ENCODE data around the gene PLCB3. TPM values are rescaled to one million over a fixed set of nuclear protein-coding genes. Genes with fewer than 3 reads are reported as not detected.

PLCB3 gene
- total RNA-seq, 1 donor from 2014 or later, result 48.7 TPM

DNA sequence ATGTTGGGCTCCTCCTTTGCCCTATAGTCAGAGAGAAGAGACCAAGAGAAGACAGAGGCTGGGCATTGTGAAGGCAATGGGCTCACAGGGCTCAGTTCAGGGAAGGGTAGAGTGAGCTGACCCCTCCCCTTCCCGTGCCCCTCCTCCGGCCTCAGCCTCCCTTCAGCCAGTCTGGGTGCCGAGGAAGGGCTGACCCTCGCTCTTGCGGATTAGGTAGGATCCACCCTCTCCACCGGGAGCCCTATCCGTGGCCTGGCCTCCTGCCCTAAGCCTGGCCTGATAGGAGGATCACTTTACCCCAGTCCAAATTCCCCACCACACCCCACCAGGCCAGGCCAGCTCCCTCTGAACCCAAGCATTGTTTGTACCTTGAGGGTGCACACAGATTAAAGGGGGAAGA, 2.8 kb upstream of the PLCB3 start:
- H3K4me1 ChIP-seq (ENCODE audit: insufficient read depth, low read length), result peaks cover 33% of the 10 kb centered on the region
- H3K79me2 ChIP-seq (ENCODE audit: insufficient read depth, low read length), result peaks cover 49% of the 10 kb centered on the region
- H3K36me3 Mint-ChIP-seq (ENCODE audit: low read depth, unreplicated experiment), result peaks cover 5% of the 10 kb centered on the region
- no peak overlapping the region for H3K4me2 ChIP-seq (ENCODE audit: low read length)
- H3K27ac Mint-ChIP-seq (ENCODE audit: unreplicated experiment), result no peak overlapping the region
- DNase-seq (ENCODE audit: low read depth), result no peak
- H3K27ac ChIP-seq (ENCODE audit: low read depth, low read length), result no peak overlapping the region
- H4K20me1 ChIP-seq (ENCODE audit: insufficient read depth, low read length), result peaks cover 32% of the 10 kb centered on the region
- no peak for FAIRE-seq
- H3K4me1 Mint-ChIP-seq (ENCODE audit: low read depth, unreplicated experiment), result peaks cover 13% of the 10 kb centered on the region
- H3K9me3 Mint-ChIP-seq (ENCODE audit: unreplicated experiment), result no peaks in the 10 kb centered on the region
- H3K9ac ChIP-seq (ENCODE audit: low read length), result no peak overlapping the region
- peak overlapping the region; percentile 85 for H3K4me3 Mint-ChIP-seq (ENCODE audit: unreplicated experiment)
- no peak overlapping the region for H2AFZ ChIP-seq (ENCODE audit: low read depth, low read length)
- no peaks in the 10 kb centered on the region for H3K27me3 ChIP-seq (ENCODE audit: insufficient read depth, low read length)
- no peaks in the 10 kb centered on the region for H3K27me3 Mint-ChIP-seq (ENCODE audit: low read depth, unreplicated experiment)
- H3K36me3 ChIP-seq (ENCODE audit: insufficient read depth, low read length), result peaks cover under 1% of the 10 kb centered on the region
- no peaks in the 10 kb centered on the region for H3K9me3 ChIP-seq (ENCODE audit: insufficient read depth, low read depth, low read length)
- no peak for TF ChIP-seq EZH2 (IDR thresholded peaks at IDR 0.05; ENCODE audit: insufficient read depth, low read length)
- TF ChIP-seq, protein P1, sequence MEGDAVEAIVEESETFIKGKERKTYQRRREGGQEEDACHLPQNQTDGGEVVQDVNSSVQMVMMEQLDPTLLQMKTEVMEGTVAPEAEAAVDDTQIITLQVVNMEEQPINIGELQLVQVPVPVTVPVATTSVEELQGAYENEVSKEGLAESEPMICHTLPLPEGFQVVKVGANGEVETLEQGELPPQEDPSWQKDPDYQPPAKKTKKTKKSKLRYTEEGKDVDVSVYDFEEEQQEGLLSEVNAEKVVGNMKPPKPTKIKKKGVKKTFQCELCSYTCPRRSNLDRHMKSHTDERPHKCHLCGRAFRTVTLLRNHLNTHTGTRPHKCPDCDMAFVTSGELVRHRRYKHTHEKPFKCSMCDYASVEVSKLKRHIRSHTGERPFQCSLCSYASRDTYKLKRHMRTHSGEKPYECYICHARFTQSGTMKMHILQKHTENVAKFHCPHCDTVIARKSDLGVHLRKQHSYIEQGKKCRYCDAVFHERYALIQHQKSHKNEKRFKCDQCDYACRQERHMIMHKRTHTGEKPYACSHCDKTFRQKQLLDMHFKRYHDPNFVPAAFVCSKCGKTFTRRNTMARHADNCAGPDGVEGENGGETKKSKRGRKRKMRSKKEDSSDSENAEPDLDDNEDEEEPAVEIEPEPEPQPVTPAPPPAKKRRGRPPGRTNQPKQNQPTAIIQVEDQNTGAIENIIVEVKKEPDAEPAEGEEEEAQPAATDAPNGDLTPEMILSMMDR (IDR thresholded peaks at IDR 0.05; ENCODE audit: insufficient read depth, low read depth, low read length), result no peak
- H3K4me3 ChIP-seq (ENCODE audit: insufficient read depth, low read depth, low read length), result no peak overlapping the region

DNA sequence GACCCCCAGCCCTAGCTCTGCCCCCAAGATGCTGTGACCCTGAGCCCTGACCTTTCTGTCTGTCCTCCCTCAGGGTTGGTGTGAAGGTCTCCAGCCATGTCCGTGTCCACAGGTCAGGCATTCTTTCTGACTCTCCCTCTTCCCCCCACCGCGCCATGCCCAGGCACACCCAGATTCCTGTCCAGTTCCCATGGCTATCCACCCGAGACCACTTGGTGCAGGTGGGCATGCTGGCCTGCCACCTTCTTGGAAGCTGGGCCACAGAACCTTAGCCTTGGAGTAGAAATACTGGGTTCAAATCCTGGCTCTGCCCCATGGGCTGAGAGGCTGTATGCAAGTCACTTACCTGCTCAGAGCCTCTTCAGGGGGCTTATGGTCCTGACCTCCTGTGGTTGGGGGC, 2.3 kb upstream of the PLCB3 start:
- no peak overlapping the region for H3K4me3 ChIP-seq (ENCODE audit: insufficient read depth, low read depth, low read length)
- no peaks in the 10 kb centered on the region for H3K9me3 ChIP-seq (ENCODE audit: insufficient read depth, low read depth, low read length)
- peaks cover 32% of the 10 kb centered on the region for H4K20me1 ChIP-seq (ENCODE audit: insufficient read depth, low read length)
- H3K4me2 ChIP-seq (ENCODE audit: low read length), result no peak overlapping the region
- peaks cover 31% of the 10 kb centered on the region for H3K4me1 ChIP-seq (ENCODE audit: insufficient read depth, low read length)
- H3K4me1 Mint-ChIP-seq (ENCODE audit: low read depth, unreplicated experiment), result peaks cover 11% of the 10 kb centered on the region
- H3K4me3 Mint-ChIP-seq (ENCODE audit: unreplicated experiment), result peak overlapping the region; percentile 67
- no peak overlapping the region for H3K27ac ChIP-seq (ENCODE audit: low read depth, low read length)
- peaks cover 3% of the 10 kb centered on the region for H3K36me3 Mint-ChIP-seq (ENCODE audit: low read depth, unreplicated experiment)
- no peaks in the 10 kb centered on the region for H3K9me3 Mint-ChIP-seq (ENCODE audit: unreplicated experiment)
- no peak overlapping the region for H3K9ac ChIP-seq (ENCODE audit: low read length)
- H3K36me3 ChIP-seq (ENCODE audit: insufficient read depth, low read length), result no peaks in the 10 kb centered on the region
- H2AFZ ChIP-seq (ENCODE audit: low read depth, low read length), result no peak overlapping the region
- DNase-seq (ENCODE audit: low read depth), result no peak
- no peaks in the 10 kb centered on the region for H3K27me3 ChIP-seq (ENCODE audit: insufficient read depth, low read length)
- H3K27me3 Mint-ChIP-seq (ENCODE audit: low read depth, unreplicated experiment), result no peaks in the 10 kb centered on the region
- TF ChIP-seq, protein P1 (IDR thresholded peaks at IDR 0.05; ENCODE audit: insufficient read depth, low read depth, low read length), result no peak
- TF ChIP-seq EZH2 (IDR thresholded peaks at IDR 0.05; ENCODE audit: insufficient read depth, low read length), result no peak
- no peak for FAIRE-seq
- no peak overlapping the region for H3K27ac Mint-ChIP-seq (ENCODE audit: unreplicated experiment)
- H3K79me2 ChIP-seq (ENCODE audit: insufficient read depth, low read length), result peaks cover 49% of the 10 kb centered on the region

DNA sequence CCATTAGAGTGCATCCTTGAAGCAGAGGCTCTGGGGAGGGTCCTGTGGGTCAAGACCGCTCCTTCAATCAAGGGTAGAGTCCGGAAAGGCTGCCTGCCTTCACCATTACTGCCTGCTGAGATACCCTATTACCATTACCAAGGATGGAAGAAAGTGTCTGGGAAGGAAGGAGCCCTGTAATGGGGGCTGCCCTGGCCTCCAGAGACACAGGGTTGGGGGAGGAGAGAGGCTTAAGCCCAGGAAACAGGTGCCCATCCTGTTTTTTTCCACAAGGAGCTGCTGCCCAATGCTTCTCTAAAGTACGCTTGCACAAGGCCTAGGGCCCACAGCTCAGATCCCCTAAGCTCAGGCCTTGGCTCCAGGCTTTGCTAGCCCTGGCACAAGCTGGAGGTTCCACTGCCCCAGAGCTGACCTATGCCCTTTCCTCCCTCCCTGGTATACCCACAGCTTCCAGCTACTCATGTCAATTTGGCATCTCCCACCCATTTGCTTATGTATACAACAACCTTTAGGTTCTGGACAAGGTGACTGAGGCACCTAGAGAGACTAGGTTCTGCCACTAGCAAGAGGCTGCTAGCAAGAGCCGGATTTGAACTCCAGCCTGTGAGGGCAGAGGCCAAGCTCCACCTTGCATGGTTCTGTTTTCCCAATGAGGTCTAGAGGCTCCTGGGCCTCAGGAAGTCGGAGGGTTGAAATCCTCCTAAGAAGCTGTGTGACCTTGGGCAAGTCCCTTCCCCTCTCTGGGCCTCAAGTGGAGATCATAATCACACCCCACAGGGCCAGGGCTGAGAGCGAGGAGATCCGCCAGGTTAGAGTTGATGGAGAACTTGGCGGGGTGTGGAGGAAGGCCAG, 1.5 kb upstream of the PLCB3 start:
- Histone ChIP-seq H4K20me1 (ENCODE audit: insufficient read depth, low read length) (peaks cover 35% of the 10 kb centered on the region), H3K4me1 (ENCODE audit: insufficient read depth, low read length) (peaks cover 27% of the 10 kb centered on the region), H3K36me3 (ENCODE audit: insufficient read depth, low read length) (no peaks in the 10 kb centered on the region), H3K4me3 (ENCODE audit: insufficient read depth, low read depth, low read length) (no peak overlapping the region), H3K9ac (ENCODE audit: low read length) (no peak overlapping the region), H3K27ac (ENCODE audit: low read depth, low read length) (no peak overlapping the region), H3K4me2 (ENCODE audit: low read length) (no peak overlapping the region), H2AFZ (ENCODE audit: low read depth, low read length) (no peak overlapping the region), H3K27me3 (ENCODE audit: insufficient read depth, low read length) (no peaks in the 10 kb centered on the region), H3K9me3 (ENCODE audit: insufficient read depth, low read depth, low read length) (no peaks in the 10 kb centered on the region), H3K79me2 (ENCODE audit: insufficient read depth, low read length) (peaks cover 45% of the 10 kb centered on the region)
- DNase-seq (ENCODE audit: low read depth), result no peak
- Mint-ChIP-seq H3K36me3 (ENCODE audit: low read depth, unreplicated experiment) (peaks cover 3% of the 10 kb centered on the region), H3K4me1 (ENCODE audit: low read depth, unreplicated experiment) (peaks cover 9% of the 10 kb centered on the region), H3K27ac (ENCODE audit: unreplicated experiment) (no peak overlapping the region), H3K4me3 (ENCODE audit: unreplicated experiment) (peak overlapping the region; percentile 67), H3K9me3 (ENCODE audit: unreplicated experiment) (no peaks in the 10 kb centered on the region), H3K27me3 (ENCODE audit: low read depth, unreplicated experiment) (no peaks in the 10 kb centered on the region)
- TF ChIP-seq, protein P1 (IDR thresholded peaks at IDR 0.05; ENCODE audit: insufficient read depth, low read depth, low read length), result no peak
- TF ChIP-seq EZH2 (IDR thresholded peaks at IDR 0.05; ENCODE audit: insufficient read depth, low read length), result no peak
- FAIRE-seq, result no peak

Data from astrocyte (in vitro differentiated cells and primary cell).